HT1080 (cell line): ENCODE data around the gene BCORL1. TPM values are rescaled to one million over a fixed set of nuclear protein-coding genes. Genes with fewer than 3 reads are reported as not detected.

ENCODE experiments used
- DNase-seq: peaks from one replicate; pipeline ENCODE4 v3.0.0-alpha.2; 2015; ENCODE audit warnings: low read depth
- total RNA-seq: library from RNA; depleted of rRNA; stranded (reverse); fragments of >200 nt; shearing (Covaris generic); gene quantifications from 2 replicates; pipeline ENCODE4 v1.2.3, GENCODE V29; 2014

The BCORL1 gene
- total RNA-seq, 1 experiment from 2014 or later: 1.6 TPM

DNA sequence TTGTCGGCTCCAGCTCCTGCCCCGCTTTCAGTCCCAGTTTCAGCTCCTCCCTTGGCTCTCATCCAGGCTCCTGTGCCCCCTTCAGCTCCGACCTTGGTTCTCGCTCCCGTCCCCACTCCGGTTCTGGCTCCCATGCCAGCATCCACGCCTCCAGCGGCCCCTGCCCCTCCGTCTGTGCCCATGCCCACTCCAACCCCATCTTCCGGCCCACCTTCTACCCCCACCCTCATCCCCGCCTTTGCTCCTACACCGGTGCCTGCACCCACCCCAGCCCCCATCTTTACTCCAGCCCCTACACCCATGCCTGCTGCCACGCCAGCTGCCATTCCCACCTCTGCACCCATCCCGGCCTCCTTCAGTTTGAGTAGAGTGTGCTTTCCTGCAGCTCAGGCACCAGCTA, 31.2 kb downstream of the BCORL1 start:
- DNase-seq: no peak

DNA sequence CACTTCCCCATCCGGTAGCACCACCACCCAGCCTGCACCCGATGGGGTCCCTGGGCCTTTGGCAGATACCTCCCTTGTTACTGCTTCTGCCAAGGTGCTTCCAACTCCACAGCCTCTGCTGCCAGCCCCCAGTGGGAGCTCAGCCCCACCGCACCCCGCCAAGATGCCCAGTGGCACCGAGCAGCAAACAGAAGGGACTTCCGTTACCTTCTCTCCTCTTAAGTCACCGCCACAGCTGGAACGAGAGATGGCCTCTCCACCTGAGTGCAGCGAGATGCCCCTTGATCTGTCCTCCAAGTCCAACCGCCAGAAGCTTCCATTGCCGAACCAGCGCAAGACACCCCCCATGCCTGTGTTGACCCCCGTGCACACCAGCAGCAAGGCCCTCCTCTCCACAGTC, 31.9 kb downstream of the BCORL1 start:
- DNase-seq: no peak

DNA sequence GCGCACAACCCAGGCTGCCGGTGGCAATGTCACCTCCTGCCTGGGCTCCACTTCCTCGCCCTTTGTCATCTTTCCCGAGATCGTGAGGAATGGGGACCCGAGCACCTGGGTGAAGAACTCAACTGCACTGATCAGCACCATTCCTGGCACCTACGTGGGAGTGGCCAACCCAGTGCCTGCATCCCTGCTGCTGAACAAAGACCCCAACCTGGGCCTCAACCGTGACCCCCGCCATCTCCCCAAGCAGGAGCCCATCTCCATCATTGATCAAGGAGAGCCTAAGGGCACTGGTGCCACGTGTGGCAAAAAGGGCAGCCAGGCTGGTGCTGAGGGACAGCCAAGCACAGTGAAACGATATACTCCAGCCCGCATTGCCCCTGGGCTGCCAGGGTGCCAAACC, 32.3 kb downstream of the BCORL1 start:
- no peak for DNase-seq

DNA sequence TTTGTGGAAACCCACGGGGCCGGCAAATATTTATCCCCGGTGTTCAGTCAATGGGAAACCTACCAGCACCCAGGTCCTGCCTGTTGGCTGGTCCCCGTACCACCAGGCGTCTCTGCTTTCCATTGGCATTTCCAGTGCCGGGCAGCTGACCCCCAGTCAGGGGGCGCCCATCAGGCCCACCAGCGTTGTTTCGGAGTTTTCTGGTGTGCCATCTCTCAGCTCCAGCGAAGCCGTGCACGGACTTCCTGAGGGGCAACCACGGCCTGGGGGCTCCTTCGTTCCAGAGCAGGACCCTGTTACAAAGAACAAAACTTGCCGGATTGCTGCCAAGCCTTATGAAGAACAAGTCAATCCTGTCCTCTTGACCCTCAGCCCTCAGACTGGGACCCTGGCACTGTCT, 32.7 kb downstream of the BCORL1 start:
- DNase-seq: no peak

DNA sequence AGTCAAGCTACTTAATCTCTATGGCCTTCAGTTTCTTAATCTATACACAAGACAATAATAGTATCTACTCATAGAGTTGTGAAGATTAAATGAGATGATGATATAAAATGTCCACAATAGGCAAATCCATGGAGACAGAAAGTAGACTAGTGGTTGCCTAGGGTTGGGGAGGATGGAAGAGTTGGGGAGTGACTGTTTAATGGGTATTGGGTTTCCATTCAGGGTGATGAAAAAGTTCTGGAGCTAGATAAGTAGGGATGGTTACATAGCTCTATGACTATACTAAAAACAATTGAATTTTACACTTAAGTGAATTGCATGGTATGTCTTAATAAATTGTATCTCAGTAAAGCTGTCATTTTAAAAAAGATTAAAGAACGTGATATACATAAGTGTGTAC, 35.7 kb downstream of the BCORL1 start:
- no peak for DNase-seq

DNA sequence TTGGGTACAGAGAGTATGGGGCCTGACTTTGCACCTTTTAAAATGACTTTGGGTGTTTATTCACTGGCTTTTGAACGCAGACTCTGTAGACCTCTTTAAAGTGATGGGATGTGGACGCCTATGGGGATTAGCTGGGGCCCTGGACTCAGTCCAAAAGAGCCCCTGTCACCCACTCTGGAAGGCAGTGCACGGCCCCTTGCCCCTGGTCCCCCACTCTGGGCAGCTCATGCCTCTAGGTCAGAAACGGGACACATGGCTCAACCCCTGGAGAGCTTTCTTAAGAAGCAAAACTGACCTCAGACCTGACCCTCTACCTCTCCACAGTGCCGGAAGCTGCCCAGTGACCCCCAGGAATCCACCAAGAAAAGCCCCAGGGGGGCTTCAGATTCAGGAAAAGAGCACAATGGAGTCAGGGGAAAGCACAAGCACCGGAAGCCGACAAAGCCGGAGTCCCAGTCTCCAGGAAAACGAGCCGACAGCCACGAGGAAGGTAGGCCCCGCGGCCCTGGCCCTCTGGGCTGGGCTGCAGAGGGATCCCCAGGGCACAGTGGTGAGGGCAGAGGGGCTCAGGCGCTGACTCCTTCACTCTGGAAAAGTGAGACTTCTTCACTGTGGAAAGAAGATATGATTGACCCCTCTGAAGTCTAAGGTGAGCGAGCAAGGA, 38.4 kb downstream of the BCORL1 start:
- DNase-seq: no peak

DNA sequence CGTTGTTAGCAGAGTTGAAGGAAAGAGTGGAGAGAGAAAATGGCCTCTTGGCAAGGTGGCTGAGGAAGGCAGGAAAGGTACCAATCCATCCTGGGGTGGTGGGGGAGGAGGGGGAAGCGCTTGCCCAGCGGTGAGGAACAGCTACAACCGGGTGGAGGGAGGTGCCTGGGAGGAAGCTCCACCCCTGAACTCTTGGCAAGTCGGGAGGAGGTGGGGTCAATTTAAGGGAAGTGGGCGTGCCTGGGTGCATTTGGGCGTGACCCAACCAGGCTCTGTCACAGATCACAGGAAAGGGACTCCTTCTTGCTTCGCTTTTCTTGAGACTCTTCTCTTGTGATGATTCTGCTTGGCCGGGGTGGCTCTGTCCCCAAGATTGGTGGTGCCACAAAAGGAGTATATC, 41.7 kb downstream of the BCORL1 start:
- DNase-seq: peak; percentile 50

DNA sequence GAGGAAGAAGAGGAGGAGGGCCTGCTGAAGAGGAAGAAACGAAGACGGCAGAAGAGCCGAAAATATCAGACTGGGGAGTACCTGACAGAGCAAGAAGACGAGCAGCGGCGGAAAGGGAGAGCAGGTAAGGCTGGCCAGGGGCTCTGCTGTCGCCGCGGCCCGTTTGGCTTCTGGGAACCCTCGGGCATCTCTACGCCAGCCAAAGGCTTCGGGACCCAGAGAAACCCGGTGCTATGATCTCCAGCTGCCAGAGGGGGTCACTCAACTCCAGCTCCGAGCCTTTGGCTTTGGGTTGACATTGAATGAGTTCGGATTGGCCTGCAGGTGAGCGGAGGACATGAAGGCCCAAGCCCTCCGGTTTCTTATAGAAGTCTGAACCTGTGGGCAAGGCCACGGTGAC, 42.8 kb downstream of the BCORL1 start:
- no peak for DNase-seq

DNA sequence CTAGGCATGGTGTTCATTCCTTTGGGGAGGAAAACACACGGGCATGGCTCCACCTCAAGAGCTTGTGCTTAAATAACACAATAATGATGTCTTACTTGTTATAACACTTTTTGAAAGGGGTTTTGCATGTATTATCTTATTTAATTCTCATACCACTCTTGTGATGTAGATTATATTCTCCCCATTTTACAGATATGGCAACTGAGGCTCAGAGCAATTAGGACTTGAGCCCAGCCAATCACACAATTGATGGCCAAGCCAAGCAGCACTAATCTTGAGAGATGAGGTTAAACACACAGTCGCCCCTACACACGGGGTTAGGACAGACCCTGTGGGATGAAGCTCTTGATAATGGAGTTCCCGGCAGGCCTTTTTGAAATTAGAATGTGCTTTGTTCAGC, 45.1 kb downstream of the BCORL1 start:
- no peak for DNase-seq

DNA sequence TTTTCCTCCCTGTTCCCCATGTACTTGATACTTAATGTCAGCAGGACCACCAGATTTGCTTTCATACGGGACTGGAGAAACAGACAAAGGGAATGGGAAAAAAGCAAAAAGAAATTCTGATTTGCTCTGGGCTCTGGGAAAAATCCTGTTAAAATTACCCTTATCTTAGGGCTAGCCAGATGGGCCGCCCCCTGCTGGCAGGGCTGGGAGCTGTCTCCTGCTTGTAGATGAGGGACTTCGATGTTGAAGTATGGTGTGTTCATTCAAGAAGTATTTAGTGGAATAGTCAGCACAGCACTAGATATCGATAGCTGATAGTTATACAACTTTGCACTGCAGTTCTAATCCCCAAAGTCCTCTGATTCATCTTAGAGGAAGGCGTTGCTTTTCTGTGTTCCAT, 45.8 kb downstream of the BCORL1 start:
- no peak for DNase-seq

DNA sequence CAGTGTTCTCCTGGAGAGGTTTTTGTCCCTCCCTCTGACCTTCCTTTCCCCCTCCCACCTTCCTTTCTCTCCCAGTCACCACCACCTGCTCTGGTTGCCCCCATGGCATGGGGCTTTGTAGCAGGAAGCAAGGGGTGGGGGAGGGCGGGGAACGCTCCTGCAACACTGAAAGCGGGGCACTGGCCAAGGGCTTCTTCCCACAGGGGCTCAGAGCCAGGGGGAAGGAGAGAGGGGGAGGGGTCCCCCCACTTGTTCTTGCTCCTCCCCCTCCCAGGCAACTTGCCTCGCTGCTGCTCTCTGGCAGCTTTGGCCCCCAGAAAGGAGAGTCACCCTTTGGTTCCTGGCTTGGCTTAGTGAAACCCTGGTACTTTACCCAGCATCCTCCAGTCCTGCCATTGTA, 48.4 kb downstream of the BCORL1 start:
- DNase-seq: no peak

DNA sequence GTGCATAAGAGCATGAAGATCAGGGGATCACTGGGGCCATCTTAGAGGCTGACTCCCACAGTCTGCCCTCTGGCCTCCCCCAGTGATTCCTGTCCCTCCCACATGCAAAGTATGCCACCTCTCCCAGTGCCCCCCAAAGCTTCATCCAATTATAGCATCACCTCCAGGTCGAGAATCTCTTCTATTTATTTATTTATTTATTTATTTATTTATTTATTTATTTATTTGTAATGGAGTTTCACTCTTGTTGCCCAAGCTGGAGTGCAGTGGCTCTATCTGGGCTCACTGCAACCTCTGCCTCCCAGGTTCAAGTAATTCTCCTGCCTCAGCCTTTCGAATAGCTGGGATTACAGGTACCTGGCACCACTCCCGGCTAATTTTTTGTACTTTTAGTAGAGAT, 50.1 kb downstream of the BCORL1 start:
- DNase-seq: no peak

DNA sequence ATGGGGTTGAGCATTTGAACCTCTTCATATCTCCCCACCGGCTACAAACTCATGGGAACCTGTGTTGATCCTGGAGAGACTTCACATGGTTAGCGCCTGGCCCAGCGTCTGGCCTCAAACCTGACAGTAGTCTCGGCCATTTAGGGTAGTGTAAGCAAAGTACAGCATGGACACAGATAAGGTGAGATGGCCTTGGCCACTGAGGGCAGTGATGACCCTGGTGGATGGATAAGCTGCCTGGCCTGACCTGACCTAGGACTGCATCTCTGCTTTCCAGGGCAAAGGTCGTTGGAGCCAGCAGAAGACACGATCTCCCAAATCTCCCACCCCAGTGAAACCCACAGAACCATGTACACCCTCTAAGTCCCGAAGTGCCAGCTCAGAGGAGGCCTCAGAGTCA, 51.7 kb downstream of the BCORL1 start:
- no peak for DNase-seq

DNA sequence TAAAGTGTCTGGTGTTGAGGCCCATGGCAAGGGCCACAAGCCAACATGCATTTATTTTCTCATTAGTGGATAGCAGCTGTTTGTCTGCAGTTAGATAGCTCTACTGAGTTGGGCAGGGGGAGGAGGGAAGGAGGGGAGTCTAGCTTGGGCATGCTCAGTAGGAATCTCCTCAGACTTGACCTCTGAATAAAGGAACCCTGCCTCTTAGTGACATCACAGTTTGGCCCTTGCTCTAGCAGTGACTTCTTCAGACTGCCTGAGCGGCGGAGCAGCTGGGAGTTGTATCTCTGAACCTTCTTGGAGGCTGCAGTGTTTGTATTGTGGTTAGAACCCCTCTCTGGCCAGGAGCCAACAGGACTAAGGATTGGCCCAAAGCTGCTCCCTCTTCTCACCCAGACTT, 57.4 kb downstream of the BCORL1 start:
- no peak for DNase-seq

DNA sequence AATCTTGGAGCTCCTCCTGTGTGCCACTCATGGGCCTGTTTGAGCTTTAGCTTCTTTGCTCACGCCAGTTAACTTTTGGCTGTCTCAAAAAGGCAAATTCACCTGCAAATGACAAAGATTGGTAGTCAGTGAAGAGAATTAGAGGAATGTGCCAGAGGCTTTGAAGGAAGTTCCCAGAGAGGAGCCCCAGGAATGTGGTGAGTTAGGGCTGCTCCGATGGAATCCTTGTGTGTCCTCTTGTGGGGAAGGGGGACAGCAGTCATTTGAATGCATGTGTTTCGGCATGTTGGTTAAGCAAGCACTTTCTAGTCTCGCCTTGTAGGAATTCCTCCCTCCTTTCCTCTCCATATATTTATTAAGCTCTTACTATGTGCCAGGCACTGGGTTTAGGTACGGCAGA, 65.0 kb downstream of the BCORL1 start:
- DNase-seq: no peak

DNA sequence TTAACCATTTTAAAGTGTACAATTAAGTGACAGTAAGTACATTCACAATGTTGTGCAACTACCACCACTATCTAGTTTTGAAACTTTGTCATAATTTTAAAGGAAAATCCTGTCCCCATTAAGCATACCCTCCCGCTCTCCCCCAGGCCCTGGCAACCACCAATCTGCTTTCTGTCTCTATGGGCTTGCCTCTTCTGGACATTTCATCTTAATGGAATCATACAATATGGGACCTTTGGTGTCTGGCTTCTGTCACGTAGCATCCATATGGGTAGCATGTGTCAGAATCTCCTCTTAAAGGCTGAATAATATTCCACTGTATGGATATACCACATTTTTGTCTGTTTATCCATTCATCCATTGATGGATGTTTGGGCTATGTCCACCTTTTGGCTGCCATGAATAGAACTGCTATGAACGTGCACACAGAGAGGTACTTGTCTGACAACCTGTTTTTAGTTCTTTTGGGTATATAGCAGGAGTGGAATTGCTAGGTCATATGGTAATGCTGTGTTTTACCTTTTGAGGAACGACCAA, 66.3 kb downstream of the BCORL1 start:
- no peak for DNase-seq

DNA sequence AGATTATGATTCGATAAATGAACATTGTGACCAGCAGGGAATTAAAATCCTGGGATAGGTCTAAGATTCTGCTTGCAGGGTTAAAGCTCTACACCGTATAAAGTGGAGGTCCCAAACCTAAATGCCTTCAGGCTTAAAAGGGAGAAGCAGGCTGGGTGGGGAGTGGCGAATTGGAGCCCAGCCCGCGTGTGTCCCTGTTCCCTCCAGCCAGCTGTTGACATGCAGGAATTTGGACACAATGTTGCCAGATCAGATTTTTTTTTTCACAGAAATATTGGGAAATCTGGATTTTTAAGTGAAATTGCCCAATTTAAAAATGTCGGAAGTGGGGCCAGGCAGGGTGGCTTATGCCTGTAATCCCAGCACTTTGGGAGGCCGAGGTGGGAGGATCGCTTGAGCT, 67.4 kb downstream of the BCORL1 start:
- no peak for DNase-seq

DNA sequence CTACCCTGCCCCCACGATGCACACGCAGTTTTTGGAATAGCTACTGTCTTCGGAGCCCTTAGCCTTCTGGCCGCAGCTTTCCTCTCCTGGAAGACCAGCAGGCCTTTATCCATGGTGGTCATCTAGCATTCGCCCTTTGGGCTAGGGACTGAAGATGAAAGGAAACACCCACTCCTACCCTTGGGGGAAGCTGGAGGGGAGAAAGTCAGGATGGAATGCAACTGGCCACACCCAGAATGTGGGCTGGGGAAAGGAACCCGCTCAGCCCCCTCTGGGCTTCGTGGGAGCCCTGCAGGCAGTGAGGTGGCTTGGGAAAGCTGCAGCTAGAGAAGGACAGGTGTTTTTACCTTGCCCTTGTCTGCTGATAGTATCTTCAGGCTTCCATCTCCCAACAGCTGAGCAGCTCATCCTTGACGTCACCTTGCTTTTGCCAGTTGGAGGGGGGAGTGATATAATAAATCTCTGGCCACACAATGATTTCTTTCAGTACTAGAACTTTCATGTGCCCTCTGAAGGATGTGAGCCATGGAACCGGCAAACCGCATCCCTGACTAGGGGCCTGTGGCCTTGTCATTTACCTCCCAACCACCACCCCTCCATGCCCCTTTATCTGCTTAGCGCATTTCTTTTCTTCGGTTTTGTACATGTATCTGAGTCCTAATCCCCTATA, 68.9 kb downstream of the BCORL1 start:
- no peak for DNase-seq

DNA sequence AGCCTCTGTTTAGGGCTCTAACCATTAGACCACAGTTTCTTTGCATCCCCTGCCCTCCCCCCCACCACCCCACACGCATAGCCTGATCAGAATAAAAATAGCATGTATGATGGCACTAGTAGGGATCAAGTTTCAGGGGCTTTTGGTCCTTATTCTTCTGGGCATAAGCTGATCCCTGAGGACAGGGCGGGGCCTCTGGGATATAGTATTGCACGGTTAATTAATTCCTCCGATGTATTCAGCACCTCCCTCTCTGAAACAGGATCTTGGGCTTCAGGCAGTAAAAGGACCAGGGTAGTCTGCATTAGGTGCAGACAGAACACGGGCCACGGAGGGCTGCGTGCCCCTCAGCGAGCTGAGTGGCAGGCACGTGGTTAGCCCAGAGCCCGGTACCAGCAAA, 70.8 kb downstream of the BCORL1 start:
- no peak for DNase-seq

DNA sequence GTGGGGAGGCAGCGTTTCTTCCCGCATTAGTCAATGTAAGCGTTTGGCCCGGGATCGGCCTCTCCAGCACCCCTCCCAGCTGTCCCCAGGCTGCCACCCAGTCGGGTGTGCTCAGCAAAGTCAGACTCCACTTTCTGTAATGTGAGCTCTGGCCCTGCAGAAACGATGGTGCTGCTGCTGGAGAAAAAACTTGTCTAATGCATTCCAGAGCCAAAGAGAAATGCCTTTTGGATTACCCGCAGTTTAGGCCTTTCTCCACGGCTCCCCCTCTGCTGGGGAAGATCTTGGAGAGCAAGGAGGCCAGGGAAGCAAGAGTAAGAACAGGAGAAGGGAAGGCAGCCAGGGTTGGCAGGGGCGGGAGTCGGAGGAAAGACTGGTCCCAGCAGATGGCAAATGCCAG, 72.7 kb downstream of the BCORL1 start:
- DNase-seq: no peak

DNA sequence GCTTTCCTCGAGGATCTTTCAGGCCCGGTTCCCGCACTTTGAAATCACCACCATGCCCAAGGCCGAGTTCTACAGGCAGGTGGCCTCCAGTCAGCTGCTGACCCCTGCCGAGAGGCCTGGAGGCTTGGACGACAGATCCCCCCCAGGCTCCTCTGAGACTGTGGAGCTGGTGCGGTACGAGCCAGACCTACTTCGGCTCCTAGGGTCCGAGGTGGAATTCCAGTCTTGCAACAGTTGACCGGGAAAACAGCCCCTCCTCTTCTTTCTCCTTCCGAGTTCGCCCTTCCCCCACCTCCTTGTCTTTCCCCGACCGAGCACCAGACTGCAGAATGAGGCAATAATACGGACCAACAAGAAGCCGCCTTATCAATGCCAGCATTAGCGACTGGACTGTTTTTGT, 73.5 kb downstream of the BCORL1 start:
- DNase-seq: no peak

DNA sequence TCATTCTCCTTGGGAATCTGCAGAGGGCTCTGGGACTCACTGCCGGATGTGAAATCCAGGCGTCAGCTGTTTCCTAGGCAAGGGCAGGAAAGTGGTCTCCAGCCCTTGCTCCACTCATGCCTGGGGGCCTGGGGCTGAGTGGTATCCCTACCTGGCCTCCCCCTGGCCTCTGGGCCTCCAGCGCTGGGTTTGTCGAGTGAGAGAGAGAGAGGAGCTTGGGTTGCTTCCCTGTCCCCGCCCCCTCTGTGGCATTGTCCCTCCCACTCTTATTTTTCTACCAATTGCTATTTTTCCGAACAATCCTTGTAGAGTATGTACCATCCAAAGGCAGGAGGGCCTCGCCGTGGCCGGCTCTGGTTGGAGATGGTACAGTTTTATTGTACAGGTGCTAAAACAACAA, 74.8 kb downstream of the BCORL1 start:
- no peak for DNase-seq

DNA sequence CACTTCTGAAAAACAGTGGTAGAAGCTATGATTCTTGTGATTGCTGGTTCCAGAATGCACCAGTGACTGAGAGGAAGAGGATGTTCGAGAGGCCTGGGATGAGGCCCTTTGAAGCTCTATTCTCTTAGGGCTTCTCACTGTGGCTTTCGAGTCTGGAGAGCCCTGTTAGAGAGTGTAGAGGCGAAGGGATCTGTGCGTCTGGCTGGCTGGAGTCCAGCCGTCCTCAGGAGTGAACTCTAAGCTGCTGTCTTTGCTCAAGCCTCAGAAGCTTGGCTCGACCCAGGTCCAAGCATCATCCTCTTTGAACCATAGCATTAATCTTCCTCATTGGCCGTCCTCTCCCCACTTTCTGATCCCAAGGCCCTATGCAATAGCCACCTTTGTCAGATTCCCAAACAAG, 76.2 kb downstream of the BCORL1 start:
- no peak for DNase-seq
